Measurements from ENCODE around the gene DLK1. TPM values are rescaled to one million over a fixed set of nuclear protein-coding genes. Genes with fewer than 3 reads are reported as not detected.

DLK1 gene
- total RNA-seq, 2 donors from 2014 or later, result 26.2 to 33.0 TPM

DNA sequence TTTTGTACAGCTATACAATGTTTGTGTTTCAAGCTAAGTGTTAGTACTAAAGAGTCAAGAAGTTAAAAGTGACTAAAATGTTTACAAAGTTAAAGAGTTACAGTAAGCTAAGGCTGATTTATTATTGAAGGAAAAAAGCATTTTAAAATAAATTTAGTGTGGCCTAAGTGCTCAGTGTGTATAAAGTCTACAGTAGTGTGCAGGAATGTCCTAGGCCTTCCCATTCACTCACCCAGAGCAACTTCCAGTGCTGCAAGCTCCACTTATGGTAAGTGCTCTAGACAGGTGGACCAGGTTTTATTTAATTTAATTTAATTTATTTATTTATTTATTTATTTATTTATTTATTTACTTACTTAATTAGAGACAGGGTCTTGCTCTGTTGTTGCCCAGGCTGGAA, 19.6 kb downstream of the DLK1 start:
- intact Hi-C loops (cut with DNase I), result no loop called here
- H3K9me3 ChIP-seq, result no peaks in the 10 kb centered on the region
- no peaks in the 10 kb centered on the region for H3K36me3 ChIP-seq (replicated peaks in 1 of 2; ENCODE audit: insufficient read depth in 1 of 2, low read depth in 2 of 2)
- no peak overlapping the region for H3K27ac ChIP-seq
- TF ChIP-seq POLR2A (IDR thresholded peaks at IDR 0.05), result no peak
- TF ChIP-seq, protein P1, sequence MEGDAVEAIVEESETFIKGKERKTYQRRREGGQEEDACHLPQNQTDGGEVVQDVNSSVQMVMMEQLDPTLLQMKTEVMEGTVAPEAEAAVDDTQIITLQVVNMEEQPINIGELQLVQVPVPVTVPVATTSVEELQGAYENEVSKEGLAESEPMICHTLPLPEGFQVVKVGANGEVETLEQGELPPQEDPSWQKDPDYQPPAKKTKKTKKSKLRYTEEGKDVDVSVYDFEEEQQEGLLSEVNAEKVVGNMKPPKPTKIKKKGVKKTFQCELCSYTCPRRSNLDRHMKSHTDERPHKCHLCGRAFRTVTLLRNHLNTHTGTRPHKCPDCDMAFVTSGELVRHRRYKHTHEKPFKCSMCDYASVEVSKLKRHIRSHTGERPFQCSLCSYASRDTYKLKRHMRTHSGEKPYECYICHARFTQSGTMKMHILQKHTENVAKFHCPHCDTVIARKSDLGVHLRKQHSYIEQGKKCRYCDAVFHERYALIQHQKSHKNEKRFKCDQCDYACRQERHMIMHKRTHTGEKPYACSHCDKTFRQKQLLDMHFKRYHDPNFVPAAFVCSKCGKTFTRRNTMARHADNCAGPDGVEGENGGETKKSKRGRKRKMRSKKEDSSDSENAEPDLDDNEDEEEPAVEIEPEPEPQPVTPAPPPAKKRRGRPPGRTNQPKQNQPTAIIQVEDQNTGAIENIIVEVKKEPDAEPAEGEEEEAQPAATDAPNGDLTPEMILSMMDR (IDR thresholded peaks at IDR 0.05), result no peak
- DNase-seq (no peak), ATAC-seq (no peak)
- no peak overlapping the region for H3K4me3 ChIP-seq
- H3K4me1 ChIP-seq, result no peaks in the 10 kb centered on the region
- no peaks in the 10 kb centered on the region for H3K27me3 ChIP-seq

DNA sequence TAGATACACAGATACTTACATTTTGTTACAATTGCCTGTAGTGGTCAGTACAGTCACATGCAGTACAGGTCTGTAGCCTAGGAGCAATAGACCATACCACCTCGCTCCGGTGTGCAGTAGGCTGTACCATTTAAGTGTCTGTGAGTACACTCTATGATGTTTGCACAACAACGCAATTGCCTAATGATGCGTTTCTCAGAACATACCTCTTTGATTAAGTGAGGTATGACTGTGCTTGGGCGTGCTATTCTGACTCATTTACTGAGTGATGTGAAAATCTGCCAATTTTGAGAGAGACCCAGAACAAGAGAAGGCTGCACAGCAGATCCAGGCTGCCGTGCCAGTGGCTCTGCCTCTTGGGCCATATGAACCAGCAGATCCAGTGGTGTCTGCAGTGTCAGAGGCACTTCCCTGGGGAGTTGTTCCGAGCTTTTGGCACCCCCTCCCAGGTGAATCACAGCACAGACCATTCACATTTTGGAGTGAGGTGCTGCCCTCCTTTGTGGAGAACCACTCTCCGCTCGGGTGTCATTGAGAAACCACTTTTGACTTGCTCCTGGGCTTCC, 20.4 kb downstream of the DLK1 start:
- DNase-seq (peak in 2 of 4 donors; percentile 15 to 42), ATAC-seq (peak; percentile 45)
- H3K4me1 ChIP-seq, result no peaks in the 10 kb centered on the region
- no peak overlapping the region for H3K27ac ChIP-seq
- intact Hi-C loops (cut with DNase I), result no loop called here
- H3K4me3 ChIP-seq, result no peak overlapping the region
- TF ChIP-seq, protein P1 (IDR thresholded peaks at IDR 0.05), result no peak
- no peak for TF ChIP-seq POLR2A (IDR thresholded peaks at IDR 0.05)
- H3K27me3 ChIP-seq, result no peaks in the 10 kb centered on the region
- H3K9me3 ChIP-seq, result no peaks in the 10 kb centered on the region
- WGBS, 2 donors, result 61 to 66% methylated on average over 8 to 9 of the region's 9 CpGs
- H3K36me3 ChIP-seq (replicated peaks in 1 of 2; ENCODE audit: insufficient read depth in 1 of 2, low read depth in 2 of 2), result no peaks in the 10 kb centered on the region

GRCh38 chr14:100747736-100748135, 21.0 kb downstream of the DLK1 start:
- intact Hi-C loops (cut with DNase I), result no loop called here
- WGBS, 2 donors, result 80 to 92% methylated on average over 6 to 8 of the region's 8 CpGs

DNA sequence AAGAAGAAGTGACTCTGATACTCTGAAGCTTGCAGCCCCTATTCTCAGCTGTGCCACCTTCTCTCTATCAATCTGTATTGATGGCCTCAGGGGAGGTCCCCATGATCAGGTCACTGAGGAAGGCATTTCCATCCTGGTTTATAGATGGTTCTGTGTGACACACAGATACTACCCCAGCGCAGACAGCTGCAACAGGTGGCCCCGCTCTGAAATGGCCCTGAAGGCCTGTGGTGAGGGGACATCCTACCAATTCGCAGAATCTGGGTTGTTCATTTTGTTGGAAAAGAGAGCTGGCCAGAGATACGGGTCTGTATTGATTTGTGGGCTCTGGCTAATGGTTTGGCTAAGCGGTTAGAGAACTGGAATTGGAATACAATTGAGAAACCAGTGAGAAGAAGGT, 21.7 kb downstream of the DLK1 start:
- intact Hi-C loops (cut with DNase I), result no loop called here
- TF ChIP-seq POLR2A (IDR thresholded peaks at IDR 0.05), result no peak
- TF ChIP-seq, protein P1 (IDR thresholded peaks at IDR 0.05), result no peak
- Histone ChIP-seq H3K27ac (no peak overlapping the region), H3K9me3 (no peaks in the 10 kb centered on the region), H3K4me3 (no peak overlapping the region), H3K36me3 (replicated peaks in 1 of 2; ENCODE audit: insufficient read depth in 1 of 2, low read depth in 2 of 2) (no peaks in the 10 kb centered on the region), H3K27me3 (no peaks in the 10 kb centered on the region), H3K4me1 (no peaks in the 10 kb centered on the region)
- DNase-seq, result no peak
- no peak for ATAC-seq
- 62 to 67% methylated on average over 5 of the region's 5 CpGs for WGBS, 2 donors

More at GRCh38 chr14:100747736-100748135, 21.0 kb downstream of the DLK1 start:
- DNase-seq (no peak), ATAC-seq (no peak)
- Histone ChIP-seq H3K4me1 (no peaks in the 10 kb centered on the region), H3K27ac (no peak overlapping the region), H3K27me3 (no peaks in the 10 kb centered on the region), H3K9me3 (no peaks in the 10 kb centered on the region), H3K4me3 (no peak overlapping the region), H3K36me3 (replicated peaks in 1 of 2; ENCODE audit: insufficient read depth in 1 of 2, low read depth in 2 of 2) (no peaks in the 10 kb centered on the region)
- TF ChIP-seq POLR2A (IDR thresholded peaks at IDR 0.05), result no peak
- TF ChIP-seq, protein P1 (IDR thresholded peaks at IDR 0.05), result no peak

- no peak for TF ChIP-seq POLR2A (IDR thresholded peaks at IDR 0.05)
- TF ChIP-seq, protein P1 (IDR thresholded peaks at IDR 0.05), result no peak
- intact Hi-C loops (cut with DNase I), result no loop called here
- DNase-seq, result no peak
- Histone ChIP-seq H3K9me3 (no peaks in the 10 kb centered on the region), H3K4me3 (no peak overlapping the region), H3K36me3 (replicated peaks in 1 of 2; ENCODE audit: insufficient read depth in 1 of 2, low read depth in 2 of 2) (no peaks in the 10 kb centered on the region), H3K4me1 (no peaks in the 10 kb centered on the region), H3K27ac (no peak overlapping the region), H3K27me3 (no peaks in the 10 kb centered on the region)
- 86 to 92% methylated on average over 2 to 8 of the region's 8 CpGs for WGBS, 2 donors
- ATAC-seq, result no peak
These were observed 22.3 kb downstream of the DLK1 start for GRCh38 chr14:100748944-100749343.

Data from body of pancreas (tissue), 4 donors.